CD4-positive, alpha-beta T cell (primary cell): ENCODE results near the gene PCBP2. TPM values are rescaled to one million over a fixed set of nuclear protein-coding genes. Genes with fewer than 3 reads are reported as not detected.

ENCODE experiments used
- ATAC-seq: fragments of 200-7000 bp; cut with Tn5 transposase; one replicate; pipeline ENCODE4 v1.10.0; 2022; ENCODE audit warnings: mild to moderate bottlenecking; ENCODE audit not compliant: poor library complexity
- CTCF ChIA-PET: fragments of 350-600 bp; sonication (Branson Sonifier 250); formaldehyde crosslinking; loops from one replicate; lab custom pipeline; 2021; ENCODE audit warnings: antibody characterized with exemption, inconsistent platforms; lab: Charles Lee
- POLR2A ChIA-PET: fragments of 350-600 bp; sonication (Branson Sonifier 250); formaldehyde crosslinking; loops from one replicate; lab custom pipeline; 2021; ENCODE audit warnings: antibody characterized with exemption, inconsistent platforms; lab: Charles Lee
- DNase-seq, 14 experiments: peaks; one replicate each; pipeline ENCODE4 v3.0.0-alpha.2; 2013 to 2020; ENCODE audit warnings: mixed read lengths in 2 of 14
- H3K27ac ChIP-seq, 2 donors: one replicate each; pipeline versions ENCODE4 v1.5.1 to v1.7.0; 2013; ENCODE audit warnings: low read length in 2 of 2, low read depth in 1 of 2, mild to moderate bottlenecking in 1 of 2
- H3K27me3 ChIP-seq, 2 experiments: 1 replicate in 1 of 2; 2 replicates in 1 of 2; pipeline versions ENCODE4 v1.6.1 to v1.7.0; 2013; ENCODE audit warnings: low read length in 2 of 2, control low read depth in 1 of 2, mild to moderate bottlenecking in 1 of 2, moderate library complexity in 1 of 2; ENCODE audit not compliant: insufficient read depth in 2 of 2, control insufficient read depth in 1 of 2
- H3K36me3 ChIP-seq: one replicate; pipeline ENCODE4 v1.6.1; 2013; ENCODE audit warnings: low read length, control low read depth; ENCODE audit not compliant: insufficient read depth
- H3K4me1 ChIP-seq: one replicate; pipeline ENCODE4 v1.6.1; 2013; ENCODE audit warnings: low read length, control low read depth; ENCODE audit not compliant: insufficient read depth
- H3K4me3 ChIP-seq: one replicate; pipeline ENCODE4 v1.5.1; 2013; ENCODE audit warnings: mild to moderate bottlenecking, low read length, moderate library complexity
- H3K9me3 ChIP-seq, 2 experiments: 1 replicate in 1 of 2; 2 replicates in 1 of 2; pipeline versions ENCODE4 v1.6.1 to v1.7.0; 2013; ENCODE audit warnings: low read length in 2 of 2, mild to moderate bottlenecking in 2 of 2, control low read depth in 1 of 2, moderate library complexity in 1 of 2; ENCODE audit not compliant: control insufficient read depth in 1 of 2, insufficient read depth in 1 of 2
- H3K27ac Mint-ChIP-seq: one replicate; pipeline ENCODE4 v1.8.0; 2020; ENCODE audit warnings: mixed read lengths
- H3K27me3 Mint-ChIP-seq: one replicate; pipeline ENCODE4 v1.8.0; 2021; ENCODE audit warnings: mixed read lengths
- H3K36me3 Mint-ChIP-seq: one replicate; pipeline ENCODE4 v1.8.0; 2021; ENCODE audit warnings: low read depth, mixed read lengths
- H3K4me1 Mint-ChIP-seq: one replicate; pipeline ENCODE4 v1.8.0; 2021; ENCODE audit warnings: low read depth, mixed read lengths
- H3K4me3 Mint-ChIP-seq: one replicate; pipeline ENCODE4 v1.8.0; 2020; ENCODE audit warnings: mild to moderate bottlenecking, mixed read lengths
- H3K9me3 Mint-ChIP-seq: one replicate; pipeline ENCODE4 v1.8.0; 2020; ENCODE audit warnings: mixed read lengths
- intact Hi-C, 2 experiments: fragments of 100-400 bp; cut with DNase I in 1 of 2; cut with micrococcal nuclease in 1 of 2; formaldehyde crosslinking; loops; one replicate each; pipeline versions ENCODE4 v1.15.1 to v1.9.0; 2023 to 2025; cut with DNase I, micrococcal nuclease
- total RNA-seq, 174 experiments: library from RNA in 2 of 174; stranded (reverse) in 2 of 174; gene quantifications; one replicate each; pipeline ENCODE4 v1.2.3 and lab custom pipeline; 2021 to 2026
- TF ChIP-seq, protein P1 (sequence below): fragments of 200-600 bp; IDR thresholded peaks from one replicate; pipeline ENCODE4 v1.8.0; 2022; ENCODE audit warnings: antibody characterized with exemption, mild to moderate bottlenecking

Gene PCBP2
- total RNA-seq, 2 experiments from 2014 or later = 1,331 to 1,359 TPM

DNA sequence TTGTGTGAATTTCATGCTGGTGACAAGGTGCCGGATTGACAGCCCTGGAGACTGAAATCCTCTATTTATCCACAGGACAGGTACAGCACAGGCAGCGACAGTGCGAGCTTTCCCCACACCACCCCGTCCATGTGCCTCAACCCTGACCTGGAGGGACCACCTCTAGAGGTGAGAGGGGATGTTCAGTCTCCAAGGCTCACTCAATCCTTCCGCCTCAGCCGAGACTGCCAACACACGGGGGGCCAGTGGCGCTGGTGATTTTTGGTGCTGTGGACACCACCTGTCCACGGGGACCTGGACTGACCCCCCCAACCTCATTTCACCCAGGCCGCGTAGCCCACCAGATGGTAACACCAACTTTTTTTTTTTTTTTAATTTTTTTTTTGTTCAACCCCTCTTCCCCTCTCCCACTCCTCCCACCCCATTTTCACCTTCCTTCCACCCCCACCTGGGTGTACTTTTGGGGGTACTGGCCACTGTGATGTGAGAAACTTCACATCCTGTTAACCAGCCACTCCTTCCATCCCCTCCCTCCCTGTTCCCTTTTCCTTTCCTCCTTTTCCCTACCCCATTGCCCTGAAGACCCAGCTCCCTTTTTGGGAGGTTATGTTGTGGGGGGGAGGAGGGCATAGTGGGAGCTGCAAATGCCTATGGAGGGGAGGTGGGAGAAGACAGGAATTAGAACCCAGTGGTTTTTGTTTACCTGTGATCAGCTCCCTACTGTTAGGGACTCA lies 12.9 kb downstream of the PCBP2 start:
- no peaks in the 10 kb centered on the region for H3K9me3 ChIP-seq
- no peaks in the 10 kb centered on the region for H3K27me3 Mint-ChIP-seq
- peaks cover 53% of the 10 kb centered on the region for H3K4me1 Mint-ChIP-seq
- H3K36me3 ChIP-seq = peaks cover 100% of the 10 kb centered on the region
- peak overlapping the region; percentile 36 for H3K27ac Mint-ChIP-seq
- no peak overlapping the region for H3K4me3 ChIP-seq
- ATAC-seq (no peak), DNase-seq (no peak)
- no peaks in the 10 kb centered on the region for H3K9me3 Mint-ChIP-seq
- ChIA-PET CTCF (no interaction called here), POLR2A (interaction anchor here (0.9 to 1.4 kb wide), 2 partner anchors 8 to 44 kb away, joined by 3 to 4 read pairs; no protein-coding TSS in a partner anchor)
- peaks cover 100% of the 10 kb centered on the region for H3K36me3 Mint-ChIP-seq
- intact Hi-C loops = no loop called here
- no peaks in the 10 kb centered on the region for H3K27me3 ChIP-seq
- TF ChIP-seq, protein P1, sequence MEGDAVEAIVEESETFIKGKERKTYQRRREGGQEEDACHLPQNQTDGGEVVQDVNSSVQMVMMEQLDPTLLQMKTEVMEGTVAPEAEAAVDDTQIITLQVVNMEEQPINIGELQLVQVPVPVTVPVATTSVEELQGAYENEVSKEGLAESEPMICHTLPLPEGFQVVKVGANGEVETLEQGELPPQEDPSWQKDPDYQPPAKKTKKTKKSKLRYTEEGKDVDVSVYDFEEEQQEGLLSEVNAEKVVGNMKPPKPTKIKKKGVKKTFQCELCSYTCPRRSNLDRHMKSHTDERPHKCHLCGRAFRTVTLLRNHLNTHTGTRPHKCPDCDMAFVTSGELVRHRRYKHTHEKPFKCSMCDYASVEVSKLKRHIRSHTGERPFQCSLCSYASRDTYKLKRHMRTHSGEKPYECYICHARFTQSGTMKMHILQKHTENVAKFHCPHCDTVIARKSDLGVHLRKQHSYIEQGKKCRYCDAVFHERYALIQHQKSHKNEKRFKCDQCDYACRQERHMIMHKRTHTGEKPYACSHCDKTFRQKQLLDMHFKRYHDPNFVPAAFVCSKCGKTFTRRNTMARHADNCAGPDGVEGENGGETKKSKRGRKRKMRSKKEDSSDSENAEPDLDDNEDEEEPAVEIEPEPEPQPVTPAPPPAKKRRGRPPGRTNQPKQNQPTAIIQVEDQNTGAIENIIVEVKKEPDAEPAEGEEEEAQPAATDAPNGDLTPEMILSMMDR = no peak
- peaks cover 12% of the 10 kb centered on the region for H3K4me1 ChIP-seq
- no peak overlapping the region for H3K27ac ChIP-seq
- no peak overlapping the region for H3K4me3 Mint-ChIP-seq

DNA sequence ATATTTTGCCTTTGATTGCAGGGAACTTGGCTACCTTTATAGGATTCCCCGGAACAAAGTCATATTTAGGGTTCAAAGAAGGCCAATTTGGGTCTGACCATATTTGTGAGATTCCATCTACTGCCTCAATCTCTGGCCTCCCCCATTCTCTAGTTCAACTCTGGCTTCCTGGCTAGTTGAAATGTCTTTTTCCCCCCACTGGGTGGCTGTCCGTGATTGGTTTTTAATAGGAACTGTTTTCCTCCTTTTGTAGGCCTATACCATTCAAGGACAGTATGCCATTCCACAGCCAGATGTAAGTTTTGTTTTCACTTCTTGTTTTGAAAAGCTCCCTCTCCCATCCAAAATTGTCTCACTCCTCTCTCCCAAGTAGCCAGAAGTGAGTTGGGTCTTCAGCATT lies 13.8 kb downstream of the PCBP2 start:
- no peaks in the 10 kb centered on the region for H3K9me3 ChIP-seq
- Mint-ChIP-seq H3K36me3 (peaks cover 100% of the 10 kb centered on the region), H3K4me3 (no peak overlapping the region), H3K9me3 (no peaks in the 10 kb centered on the region), H3K27me3 (no peaks in the 10 kb centered on the region), H3K27ac (peak overlapping the region; percentile 36), H3K4me1 (peaks cover 48% of the 10 kb centered on the region)
- H3K36me3 ChIP-seq = peaks cover 100% of the 10 kb centered on the region
- no peak overlapping the region for H3K27ac ChIP-seq
- ATAC-seq (no peak), DNase-seq (no peak)
- H3K4me3 ChIP-seq = no peak overlapping the region
- ChIA-PET CTCF (interaction anchor here (0.9 to 2.7 kb wide), 2 partner anchors 8 to 43 kb away, joined by 3 to 5 read pairs; no protein-coding TSS in a partner anchor), POLR2A (interaction anchor here (0.9 to 1.4 kb wide), 2 partner anchors 8 to 43 kb away, joined by 3 to 4 read pairs; no protein-coding TSS in a partner anchor)
- intact Hi-C loops = no loop called here
- TF ChIP-seq, protein P1 = no peak
- H3K27me3 ChIP-seq = no peaks in the 10 kb centered on the region
- peaks cover 8% of the 10 kb centered on the region for H3K4me1 ChIP-seq

DNA sequence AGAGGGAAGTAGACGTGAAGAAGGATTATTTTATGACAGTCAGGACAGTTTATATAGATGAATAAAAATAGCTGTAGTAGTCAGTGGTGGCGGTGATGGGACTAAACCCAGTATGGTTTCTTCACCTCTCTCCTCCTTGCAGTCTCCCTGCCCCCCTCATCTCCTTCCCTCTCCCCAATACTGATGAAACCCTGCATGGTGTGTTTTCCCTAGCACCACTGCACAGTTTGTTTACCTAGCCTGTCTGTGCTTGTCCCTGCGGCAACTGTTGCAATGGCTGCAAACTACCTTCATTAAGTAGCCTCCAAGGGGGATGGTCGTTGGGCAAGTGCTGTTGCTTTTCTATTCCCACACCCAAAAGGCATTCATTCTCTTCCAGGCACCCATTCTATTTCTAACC lies 14.7 kb downstream of the PCBP2 start:
- intact Hi-C loops = no loop called here
- TF ChIP-seq, protein P1 = no peak
- ATAC-seq (no peak), DNase-seq (no peak)
- no peak overlapping the region for H3K4me3 Mint-ChIP-seq
- Histone ChIP-seq H3K27ac (no peak overlapping the region), H3K27me3 (no peaks in the 10 kb centered on the region), H3K36me3 (peaks cover 99% of the 10 kb centered on the region), H3K4me1 (peaks cover 5% of the 10 kb centered on the region), H3K4me3 (no peak overlapping the region), H3K9me3 (no peaks in the 10 kb centered on the region)
- H3K36me3 Mint-ChIP-seq = peaks cover 100% of the 10 kb centered on the region
- no peaks in the 10 kb centered on the region for H3K27me3 Mint-ChIP-seq
- H3K4me1 Mint-ChIP-seq = peaks cover 48% of the 10 kb centered on the region
- ChIA-PET POLR2A (no interaction called here), CTCF (interaction anchor here (0.9 to 2.7 kb wide), 2 partner anchors 9 to 42 kb away, joined by 3 to 5 read pairs; no protein-coding TSS in a partner anchor)
- no peak overlapping the region for H3K27ac Mint-ChIP-seq
- no peaks in the 10 kb centered on the region for H3K9me3 Mint-ChIP-seq
